Measurements from ENCODE around the gene C3orf52.

DNA sequence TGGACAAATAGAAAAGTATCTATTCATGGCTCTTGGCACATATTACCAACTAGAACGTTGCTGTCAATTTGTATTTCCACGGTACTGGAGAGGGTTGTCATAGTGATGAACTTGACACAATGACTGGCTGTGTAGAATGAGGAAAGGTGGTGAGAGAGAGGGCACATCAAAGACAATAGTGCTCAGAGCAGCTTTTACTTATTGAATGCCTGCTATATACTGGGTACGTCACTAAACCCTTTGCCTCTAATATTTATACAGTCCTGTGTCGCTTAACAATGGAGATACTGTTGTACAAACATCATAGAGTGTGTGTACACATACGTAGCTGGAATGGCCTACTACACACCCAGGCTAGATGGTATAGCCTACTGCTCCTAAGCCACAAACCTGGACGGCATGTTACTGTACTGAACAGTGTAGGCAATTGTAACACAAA, 43.3 kb upstream of the C3orf52 start:
- TF ChIP-seq, protein P1, sequence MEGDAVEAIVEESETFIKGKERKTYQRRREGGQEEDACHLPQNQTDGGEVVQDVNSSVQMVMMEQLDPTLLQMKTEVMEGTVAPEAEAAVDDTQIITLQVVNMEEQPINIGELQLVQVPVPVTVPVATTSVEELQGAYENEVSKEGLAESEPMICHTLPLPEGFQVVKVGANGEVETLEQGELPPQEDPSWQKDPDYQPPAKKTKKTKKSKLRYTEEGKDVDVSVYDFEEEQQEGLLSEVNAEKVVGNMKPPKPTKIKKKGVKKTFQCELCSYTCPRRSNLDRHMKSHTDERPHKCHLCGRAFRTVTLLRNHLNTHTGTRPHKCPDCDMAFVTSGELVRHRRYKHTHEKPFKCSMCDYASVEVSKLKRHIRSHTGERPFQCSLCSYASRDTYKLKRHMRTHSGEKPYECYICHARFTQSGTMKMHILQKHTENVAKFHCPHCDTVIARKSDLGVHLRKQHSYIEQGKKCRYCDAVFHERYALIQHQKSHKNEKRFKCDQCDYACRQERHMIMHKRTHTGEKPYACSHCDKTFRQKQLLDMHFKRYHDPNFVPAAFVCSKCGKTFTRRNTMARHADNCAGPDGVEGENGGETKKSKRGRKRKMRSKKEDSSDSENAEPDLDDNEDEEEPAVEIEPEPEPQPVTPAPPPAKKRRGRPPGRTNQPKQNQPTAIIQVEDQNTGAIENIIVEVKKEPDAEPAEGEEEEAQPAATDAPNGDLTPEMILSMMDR (IDR thresholded peaks at IDR 0.05; ENCODE audit: low read length) = no peak
- TF ChIP-seq EZH2 (IDR thresholded peaks at IDR 0.05; ENCODE audit: borderline replicate concordance, low read length) = no peak

Measured in OCI-LY1 (cell line).